ENCODE results near the gene MAP4K1.
"Not testable (repeated sequence)": the region's sequence is repeated elsewhere in the genome, so short reads cannot be mapped to it uniquely, and the experiment has no call there.

Gene MAP4K1

GRCh38 chr19:38650911-38651584 lies 33.3 kb upstream of the MAP4K1 start:
- DNase-seq, result no peak

DNA sequence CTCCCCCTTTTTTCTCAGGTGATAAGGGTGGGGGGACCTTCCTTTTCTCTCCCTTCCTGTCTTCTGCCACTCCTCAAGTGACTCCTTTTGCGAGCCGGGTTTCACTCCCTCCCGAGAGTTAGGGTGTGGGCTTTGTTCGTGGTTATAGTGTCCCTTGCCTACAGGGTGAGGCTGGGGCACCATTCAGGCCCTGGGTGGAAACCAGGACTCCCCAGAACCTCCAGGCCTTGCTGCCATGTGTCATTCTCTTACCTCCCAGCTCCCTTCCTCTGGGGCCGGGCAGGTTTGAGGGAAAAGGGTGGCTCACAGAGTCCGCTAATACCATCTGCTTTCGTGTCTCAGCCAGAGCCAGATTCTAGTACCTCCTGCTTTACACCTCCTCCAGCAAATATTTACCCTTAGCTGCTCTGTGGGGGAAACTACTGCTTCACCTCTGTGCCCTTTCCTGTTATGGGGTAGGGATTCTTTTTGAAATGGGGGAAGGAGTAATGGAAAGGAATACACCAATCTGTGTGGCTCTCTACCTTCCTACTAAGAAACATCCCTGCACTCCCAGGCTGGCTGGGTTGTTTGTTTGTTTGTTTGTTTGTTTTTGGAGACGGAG lies 32.5 kb upstream of the MAP4K1 start:
- peak; percentile 11 for DNase-seq

DNA sequence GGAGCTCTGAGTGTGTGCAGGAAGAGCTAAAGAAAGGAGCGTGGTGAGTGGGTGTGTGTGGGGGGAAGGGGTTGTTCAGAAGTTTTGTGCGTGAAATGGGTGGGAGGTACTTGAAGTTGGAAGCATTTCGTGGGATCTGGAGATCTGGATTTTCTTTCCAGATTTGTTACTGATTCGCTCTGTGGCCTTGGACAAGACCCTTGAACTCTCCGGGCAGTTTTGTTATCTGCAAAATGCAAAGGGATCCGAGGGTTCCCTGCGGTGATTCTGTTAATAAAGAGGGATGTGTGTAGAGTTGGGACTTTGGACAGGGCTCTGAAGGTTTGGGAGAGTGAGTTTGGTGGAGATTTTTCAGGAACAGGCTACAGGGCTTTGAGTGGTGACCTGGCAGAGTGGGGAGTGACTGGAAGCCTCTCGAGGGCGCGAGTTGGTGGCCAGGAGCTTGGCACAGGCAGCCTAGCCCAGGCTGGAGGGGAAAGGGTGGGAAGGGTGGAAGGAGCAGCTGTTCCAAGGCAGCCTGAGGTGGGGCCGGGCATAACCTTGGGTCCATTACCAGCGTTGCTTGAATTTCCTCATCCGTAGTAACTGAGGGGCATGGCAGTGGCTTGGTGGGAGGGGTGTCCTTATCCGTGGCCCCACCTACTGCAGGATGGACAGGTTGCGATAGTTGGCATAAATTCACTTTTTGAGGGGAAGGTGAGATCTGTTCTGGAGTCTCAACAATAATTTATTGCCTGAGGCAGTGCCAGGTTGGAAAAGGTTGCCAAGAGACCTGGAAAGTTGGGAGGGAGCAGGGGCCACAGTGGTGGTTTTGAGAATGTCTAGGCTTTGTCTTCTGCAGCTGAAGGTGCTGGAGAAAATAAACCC lies 31.8 kb upstream of the MAP4K1 start:
- DNase-seq, result no peak

- no peak for DNase-seq
These were observed 31.1 kb upstream of the MAP4K1 start for GRCh38 chr19:38648769-38649304.

GRCh38 chr19:38647966-38648768 lies 30.4 kb upstream of the MAP4K1 start:
- DNase-seq, result no peak

- DNase-seq, result peak; percentile 94
These were observed 29.7 kb upstream of the MAP4K1 start, which contains the start of gene ACTN4 for GRCh38 chr19:38647368-38647965. Gene ACTN4 (plus strand): TSS chr19:38647649. CDS start chr19:38647746, 97 bp downstream.

DNA sequence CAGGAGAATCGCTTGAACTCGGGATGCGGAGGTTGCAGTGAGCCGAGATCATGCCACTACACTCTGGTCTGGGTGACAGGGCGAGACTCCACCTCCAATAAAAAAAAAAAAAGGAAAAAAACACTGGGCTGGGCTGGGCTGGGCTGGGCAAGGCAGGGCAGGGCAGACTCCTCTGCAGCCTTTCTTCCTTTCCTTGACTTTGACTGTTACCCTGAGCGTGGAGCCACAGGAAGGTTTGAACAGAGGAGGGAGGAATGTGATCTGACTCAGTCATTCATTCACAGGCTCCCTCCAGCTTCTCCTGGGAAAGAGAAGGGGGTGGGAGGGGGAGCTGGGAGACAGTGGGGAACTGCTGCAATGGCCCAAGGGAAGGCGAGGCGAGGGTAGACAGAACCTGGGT lies 27.0 kb upstream of the MAP4K1 start:
- DNase-seq, result no peak

DNA sequence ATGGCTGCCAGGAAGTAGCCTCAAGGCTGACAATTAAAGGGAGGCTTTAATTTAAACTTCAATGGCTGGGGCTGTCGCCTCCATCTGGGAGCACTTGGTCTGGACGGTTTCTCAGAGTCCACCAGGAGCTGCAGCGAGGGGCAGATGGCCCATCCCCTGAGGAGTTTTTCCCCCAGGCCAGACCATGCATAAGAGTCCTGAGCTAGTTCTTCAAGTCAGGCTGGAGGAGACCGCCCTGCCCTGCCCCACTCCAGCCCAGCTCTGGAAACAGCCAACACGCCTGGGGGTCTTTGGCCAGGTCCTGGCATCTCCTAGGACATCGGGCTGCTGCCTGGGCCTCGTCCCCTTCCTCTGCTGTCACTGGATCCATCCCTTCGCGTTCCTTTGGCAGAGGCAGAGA lies 24.4 kb upstream of the MAP4K1 start:
- no peak for DNase-seq

GRCh38 chr19:38640368-38640767 lies 22.6 kb upstream of the MAP4K1 start:
- no peak for DNase-seq

GRCh38 chr19:38639679-38640078 lies 21.9 kb upstream of the MAP4K1 start:
- no peak for DNase-seq

- no peak for DNase-seq
These were observed 20.7 kb upstream of the MAP4K1 start for GRCh38 chr19:38638461-38638860.

GRCh38 chr19:38635483-38636399 lies 18.0 kb upstream of the MAP4K1 start:
- DNase-seq, result no peak

DNA sequence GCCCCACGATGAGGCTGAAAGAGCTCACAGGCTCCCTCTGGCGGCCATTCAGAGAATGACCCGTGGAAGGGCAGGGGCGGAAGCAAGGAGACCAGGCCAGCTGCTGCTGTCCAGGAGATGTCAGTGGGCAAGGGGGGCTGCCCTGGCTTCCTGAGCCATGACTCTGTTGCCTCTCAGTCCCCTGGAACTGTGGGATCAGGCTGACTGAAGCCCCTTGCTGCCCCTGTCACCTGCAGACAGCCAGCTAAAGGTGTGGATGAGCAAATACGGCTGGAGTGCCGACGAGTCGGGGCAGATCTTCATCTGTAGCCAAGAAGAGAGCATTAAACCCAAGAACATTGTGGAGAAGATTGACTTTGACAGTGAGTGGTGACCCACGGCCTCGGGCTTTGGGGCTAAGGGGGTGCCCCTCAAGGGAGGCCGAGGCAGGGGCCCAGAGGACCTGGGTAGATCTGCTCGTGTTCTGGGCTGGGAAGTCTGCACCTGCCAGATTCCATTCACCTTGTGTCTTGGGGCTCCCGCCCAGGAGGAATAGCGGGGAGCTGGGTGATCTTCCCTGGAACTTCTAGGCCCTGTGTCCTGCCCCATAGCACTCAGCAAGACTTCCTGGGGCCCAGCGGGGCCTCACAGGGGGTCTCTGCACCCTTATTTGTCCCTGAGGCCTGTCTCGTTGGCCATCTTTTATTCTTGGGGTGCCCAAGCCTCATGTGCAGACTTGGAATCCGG lies 17.2 kb upstream of the MAP4K1 start:
- peak; percentile 51 for DNase-seq

- DNase-seq, result no peak
These were observed 14.9 kb upstream of the MAP4K1 start for GRCh38 chr19:38632476-38633213.

- not testable (repeated sequence) for DNase-seq
These were observed 14.2 kb upstream of the MAP4K1 start for GRCh38 chr19:38631811-38632475.

GRCh38 chr19:38631301-38631700 lies 13.5 kb upstream of the MAP4K1 start:
- not testable (repeated sequence) for DNase-seq

GRCh38 chr19:38629568-38629967 lies 11.8 kb upstream of the MAP4K1 start:
- no peak for DNase-seq

GRCh38 chr19:38626401-38626800 lies 8.6 kb upstream of the MAP4K1 start:
- DNase-seq, result no peak

- no peak for DNase-seq
These were observed 7.1 kb upstream of the MAP4K1 start for GRCh38 chr19:38624822-38625221.

Data from NCI-H1694 (cell line).